Amniotic stem cell (primary cell): ENCODE data around the gene AP3M1.

Experiments
- DNase-seq: peaks from one replicate; lab custom pipeline; 2025; lab: John Stamatoyannopoulos, UW

Gene AP3M1

GRCh38 chr10:74079936-74080590 lies 70.6 kb downstream of the AP3M1 start:
- DNase-seq = no peak

- no peak for DNase-seq
Measured at GRCh38 chr10:74079028-74079935, 71.3 kb downstream of the AP3M1 start.

- DNase-seq = no peak
Measured at GRCh38 chr10:74078037-74078436, 72.6 kb downstream of the AP3M1 start.

- no peak for DNase-seq
Measured at GRCh38 chr10:74077416-74077815, 73.2 kb downstream of the AP3M1 start.

GRCh38 chr10:74076961-74077360 lies 73.7 kb downstream of the AP3M1 start:
- no peak for DNase-seq

GRCh38 chr10:74075906-74076305 lies 74.7 kb downstream of the AP3M1 start:
- no peak for DNase-seq

- DNase-seq = no peak
Measured at GRCh38 chr10:74072503-74072902, 78.1 kb downstream of the AP3M1 start.

GRCh38 chr10:74071157-74071556 lies 79.5 kb downstream of the AP3M1 start:
- no peak for DNase-seq
